HG03025 (cell line): ENCODE measurements around the gene N4BP2.

Experiments
- ATAC-seq: cut with Tn5 transposase; IDR thresholded peaks from one replicate; pipeline ENCODE4 v1.9.1; 2021; ENCODE audit warnings: mild to moderate bottlenecking, moderate library complexity; ENCODE audit not compliant: unreplicated experiment, low FRiP score

N4BP2 gene

DNA sequence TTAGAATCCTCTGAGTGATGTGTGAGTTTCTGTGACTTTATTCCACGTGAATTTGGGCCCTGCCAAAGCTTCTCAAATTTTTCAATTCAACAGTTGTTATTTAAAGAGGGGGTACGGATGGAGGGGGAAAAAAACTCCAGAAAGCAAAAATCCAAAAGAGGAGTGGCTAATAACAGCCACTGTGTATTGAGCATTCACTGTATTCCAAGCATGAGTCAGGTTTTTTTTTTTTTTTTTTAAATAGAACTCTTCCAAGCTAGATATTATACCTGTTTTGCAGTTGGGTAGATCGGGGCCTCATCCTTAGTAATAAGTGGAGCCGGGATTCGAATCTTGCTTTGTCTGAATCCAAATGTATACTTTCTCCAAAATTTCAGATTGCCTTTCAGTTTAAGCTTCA lies 133.8 kb downstream of the N4BP2 start:
- ATAC-seq, result no peak

DNA sequence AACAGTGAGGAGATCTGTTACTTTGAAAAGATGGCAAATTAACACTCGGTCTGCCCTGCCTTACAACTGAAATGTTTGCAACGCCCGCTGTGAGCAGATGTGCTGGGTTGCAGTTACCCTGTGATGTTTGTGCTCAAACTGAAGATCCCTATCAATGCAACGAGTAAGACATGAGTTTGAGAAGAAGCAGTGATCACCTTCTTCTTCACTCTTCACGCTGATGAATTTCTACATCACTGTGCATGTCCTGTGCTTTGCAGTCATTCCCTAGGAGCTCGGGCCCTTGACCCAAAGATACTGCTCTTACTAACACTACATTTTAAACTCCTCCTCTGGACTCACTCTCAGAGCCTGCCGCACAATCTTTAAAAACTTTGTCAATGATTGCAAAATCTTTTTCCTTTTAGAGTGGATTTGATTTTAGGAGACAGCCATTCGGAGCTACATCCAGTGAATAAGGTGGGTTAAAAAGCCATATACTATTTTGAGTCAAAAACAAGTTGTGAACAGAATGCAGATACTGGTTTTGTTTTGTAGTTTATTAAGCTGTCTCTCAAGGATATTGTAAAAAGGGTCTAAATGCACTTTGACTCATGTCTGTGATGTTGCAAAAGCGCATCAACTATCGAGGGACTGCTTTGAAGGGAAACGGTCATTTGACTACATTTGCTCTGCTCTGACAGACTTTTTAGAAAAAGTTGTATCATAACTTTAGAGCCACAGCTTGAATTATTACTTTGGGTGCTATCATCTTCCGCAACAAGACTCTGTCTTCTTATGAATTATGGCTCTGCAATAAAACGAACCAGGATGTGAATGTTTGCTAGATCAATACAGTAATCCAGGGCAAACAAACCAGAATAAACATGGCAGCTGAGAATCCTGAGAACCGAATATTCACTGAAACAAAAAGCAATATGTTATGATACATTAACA lies 134.5 kb downstream of the N4BP2 start:
- no peak for ATAC-seq

DNA sequence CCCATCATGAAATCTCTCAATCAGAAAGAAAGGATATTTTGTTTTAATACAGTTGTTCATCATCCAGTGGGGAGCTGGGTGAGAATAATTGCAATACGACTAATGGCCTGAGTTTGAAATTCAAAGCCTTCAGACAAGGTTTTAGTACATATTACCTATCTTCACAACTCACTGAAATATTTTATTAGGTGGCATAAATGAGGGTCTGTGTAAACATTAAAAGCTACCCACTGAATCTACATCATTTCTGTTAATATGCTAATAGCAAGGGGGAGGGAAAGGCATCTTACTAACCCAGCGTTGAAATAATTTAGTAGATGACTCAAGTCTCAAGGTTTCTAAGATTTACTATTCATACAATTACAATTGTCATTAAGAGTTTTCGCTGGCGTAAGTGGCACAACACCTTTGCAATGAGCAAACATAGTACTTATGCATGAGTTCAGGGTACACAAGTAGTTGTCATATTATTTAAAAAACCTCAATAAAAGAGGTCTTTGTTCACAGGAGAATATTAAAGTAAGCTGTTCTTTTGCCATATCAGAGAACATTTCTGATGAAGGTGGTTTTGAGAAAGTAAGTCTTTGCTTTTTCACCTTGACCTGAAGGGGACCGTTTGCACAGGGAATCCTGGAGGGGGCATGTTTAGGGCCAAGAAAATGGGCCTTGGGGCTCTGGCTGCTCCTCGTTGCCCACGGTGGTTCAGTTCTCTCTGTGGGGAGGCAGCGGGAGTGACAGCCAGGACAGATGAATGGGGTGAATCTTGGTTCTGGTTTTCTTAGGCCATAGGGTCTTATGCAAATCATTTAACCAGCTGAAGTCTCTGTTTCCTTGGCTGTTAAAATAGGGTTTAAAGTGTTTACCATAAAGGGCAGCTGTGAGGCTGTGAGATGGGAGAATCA lies 135.7 kb downstream of the N4BP2 start:
- ATAC-seq, result no peak

DNA sequence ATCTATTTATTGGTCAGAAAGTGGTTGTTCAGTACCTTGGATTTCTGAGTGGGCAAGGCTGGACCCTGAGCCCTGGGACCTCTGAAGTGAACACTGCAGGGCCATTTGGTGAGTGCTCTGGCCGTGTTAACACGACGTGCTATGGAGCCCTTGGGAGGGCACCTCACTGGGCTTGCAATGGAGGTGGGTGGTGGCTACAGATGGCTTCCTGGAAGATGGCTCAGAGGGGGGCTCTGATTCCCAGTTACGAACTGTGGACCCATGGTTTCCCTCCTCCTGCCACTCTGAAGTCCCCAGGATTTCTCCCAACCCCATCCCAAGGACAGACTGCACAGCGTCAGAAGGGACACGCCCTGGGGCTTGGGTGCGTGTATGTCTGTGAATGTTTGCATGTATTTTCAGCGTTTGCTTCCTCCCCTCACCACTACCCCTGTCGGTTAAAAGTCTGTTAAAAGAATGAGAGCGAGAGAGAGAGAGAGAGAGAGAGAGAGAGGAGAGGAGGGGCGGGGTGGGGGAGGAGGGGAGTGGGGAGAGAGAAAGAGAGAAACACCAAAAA lies 136.4 kb downstream of the N4BP2 start:
- ATAC-seq, result no peak

DNA sequence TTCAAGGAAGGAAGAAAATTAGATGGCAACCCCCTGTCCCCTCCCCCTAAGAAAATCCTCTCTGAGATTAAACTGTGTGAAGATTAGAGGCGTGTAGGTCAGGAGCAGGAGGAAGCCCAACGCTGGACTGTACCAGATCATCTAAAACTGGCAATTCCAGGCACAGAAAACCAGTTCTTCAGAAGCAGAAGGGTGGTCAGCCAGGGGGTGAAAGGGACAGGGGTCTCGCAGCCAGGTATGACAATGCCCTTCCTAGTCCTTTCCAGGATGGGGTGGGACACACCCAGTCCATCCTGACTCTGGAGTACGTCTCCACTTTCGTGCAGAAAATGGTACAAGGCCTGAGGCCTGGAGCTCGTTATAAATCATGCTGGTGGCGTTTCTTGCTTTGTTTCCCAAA lies 136.9 kb downstream of the N4BP2 start:
- no peak for ATAC-seq

DNA sequence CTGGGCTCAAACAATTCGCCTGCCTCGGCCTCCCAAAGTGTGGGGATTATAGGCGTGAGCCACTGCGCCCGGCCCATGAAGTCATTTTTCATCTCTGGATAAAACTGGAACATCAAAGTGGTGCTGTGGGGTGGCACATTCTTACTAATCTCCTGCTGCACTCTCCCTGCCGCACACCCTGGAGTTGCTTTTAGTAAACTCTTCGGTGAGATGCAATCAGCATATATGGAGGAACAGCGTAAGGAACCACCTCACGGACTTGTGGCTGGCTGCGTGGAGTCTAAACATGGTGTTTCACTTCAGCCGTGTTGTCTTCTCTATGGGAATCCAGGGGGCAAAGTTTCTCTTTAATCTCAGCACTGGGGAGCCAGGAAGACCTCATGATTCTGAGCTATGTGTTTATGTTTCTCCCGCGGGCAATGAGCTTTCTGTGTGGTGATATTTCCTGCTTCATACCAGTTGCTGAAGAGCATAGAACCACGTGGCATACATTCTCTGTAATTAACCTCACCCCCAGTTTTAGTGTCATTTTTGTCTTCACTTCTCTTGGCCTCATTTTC lies 138.0 kb downstream of the N4BP2 start:
- no peak for ATAC-seq

DNA sequence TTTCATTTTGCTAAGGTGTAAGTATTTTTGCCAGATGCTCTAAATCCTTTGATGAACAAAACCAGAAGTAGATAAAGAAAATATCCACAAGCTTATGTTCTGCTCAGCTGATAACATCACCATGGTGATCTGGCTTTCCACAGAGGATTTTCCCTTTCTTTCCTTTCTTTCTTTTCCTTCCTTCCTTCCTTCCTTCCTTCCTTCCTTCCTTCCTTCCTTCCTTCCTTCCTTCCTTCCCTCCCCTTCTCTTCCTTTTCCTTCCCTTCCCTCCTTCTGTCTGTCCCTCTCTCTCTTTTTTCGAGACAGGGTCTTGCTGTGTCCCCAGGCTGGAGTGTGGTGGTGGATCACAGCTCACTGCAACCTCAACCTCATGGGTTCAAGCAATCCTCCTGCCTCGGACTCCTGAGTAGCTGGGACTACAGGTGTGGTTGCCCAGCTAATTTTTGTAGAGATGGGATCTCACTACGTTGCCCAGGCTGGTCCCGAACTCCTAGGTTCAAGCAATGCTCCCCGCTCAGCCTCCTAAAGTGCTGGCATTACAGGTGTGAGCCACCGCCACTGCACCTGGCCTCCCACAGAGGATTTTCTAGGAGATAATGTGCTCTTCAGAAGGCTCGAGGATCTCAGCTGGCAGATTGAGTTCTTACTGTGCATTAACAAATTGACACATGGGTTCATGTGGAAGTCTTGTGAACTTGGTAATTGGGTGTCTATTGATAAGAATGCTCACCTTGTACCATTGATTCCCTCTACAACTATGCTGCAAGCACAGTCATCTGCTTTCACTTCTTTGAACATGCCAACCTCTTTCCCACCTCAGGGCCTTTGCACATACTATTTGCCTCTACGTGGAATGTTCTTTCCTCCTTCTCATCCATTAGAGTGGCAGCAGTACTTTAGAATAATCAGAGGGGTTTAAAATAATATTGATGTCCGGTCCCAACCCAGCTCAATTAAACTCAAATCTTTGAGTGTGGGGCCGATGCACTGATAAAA lies 138.8 kb downstream of the N4BP2 start:
- ATAC-seq, result no peak

DNA sequence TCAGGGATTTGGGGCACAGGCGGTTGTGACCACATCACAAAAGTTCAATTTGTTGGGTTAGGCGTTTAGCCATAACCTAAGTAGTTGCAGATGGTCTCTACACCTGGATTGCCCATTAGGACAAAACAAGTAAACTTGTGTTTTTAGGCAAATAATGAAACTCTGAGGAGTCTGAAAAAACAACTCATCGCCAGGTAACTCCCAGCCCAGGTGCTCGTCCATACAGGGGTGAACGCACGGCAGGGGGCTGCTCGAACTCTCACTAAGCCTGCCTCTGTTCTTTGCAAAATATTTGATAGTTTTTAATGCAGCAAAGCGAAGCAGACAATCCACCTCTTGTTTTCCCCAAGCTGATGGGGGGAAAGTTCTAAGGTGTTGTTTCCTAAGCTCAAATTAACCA lies 139.6 kb downstream of the N4BP2 start:
- no peak for ATAC-seq

DNA sequence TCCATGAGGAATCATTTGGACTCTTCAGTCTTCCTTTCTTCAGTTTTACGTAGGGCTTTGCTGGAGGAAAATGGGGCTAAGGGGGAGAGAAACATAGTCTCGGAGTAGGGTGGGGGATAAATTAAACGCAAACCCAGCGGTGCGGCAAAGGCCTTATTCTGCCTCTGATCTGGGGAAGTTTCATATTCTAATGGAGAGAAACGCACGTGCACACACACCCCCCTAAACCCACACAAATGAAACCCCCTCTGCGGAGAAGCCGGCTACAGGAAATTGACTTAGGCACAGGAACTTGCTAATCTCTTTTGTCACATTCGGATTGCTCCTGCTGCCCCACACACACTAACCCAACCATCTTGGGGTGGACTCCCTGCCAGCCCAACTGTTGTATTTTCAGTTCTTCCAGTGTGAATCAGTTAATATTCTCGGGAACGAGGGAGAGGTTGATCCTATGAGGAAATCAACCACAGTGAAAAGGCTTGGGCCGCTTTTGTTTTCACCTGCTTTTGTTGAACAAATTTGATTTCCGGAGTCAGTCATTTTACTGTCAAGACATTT lies 140.2 kb downstream of the N4BP2 start, which contains the start of gene RHOH:
TSS of gene RHOH (plus strand) at position 308 of the 558 bp plus-strand sequence. CDS start 46,356 bp downstream, outside the sequence.
- no peak for ATAC-seq

DNA sequence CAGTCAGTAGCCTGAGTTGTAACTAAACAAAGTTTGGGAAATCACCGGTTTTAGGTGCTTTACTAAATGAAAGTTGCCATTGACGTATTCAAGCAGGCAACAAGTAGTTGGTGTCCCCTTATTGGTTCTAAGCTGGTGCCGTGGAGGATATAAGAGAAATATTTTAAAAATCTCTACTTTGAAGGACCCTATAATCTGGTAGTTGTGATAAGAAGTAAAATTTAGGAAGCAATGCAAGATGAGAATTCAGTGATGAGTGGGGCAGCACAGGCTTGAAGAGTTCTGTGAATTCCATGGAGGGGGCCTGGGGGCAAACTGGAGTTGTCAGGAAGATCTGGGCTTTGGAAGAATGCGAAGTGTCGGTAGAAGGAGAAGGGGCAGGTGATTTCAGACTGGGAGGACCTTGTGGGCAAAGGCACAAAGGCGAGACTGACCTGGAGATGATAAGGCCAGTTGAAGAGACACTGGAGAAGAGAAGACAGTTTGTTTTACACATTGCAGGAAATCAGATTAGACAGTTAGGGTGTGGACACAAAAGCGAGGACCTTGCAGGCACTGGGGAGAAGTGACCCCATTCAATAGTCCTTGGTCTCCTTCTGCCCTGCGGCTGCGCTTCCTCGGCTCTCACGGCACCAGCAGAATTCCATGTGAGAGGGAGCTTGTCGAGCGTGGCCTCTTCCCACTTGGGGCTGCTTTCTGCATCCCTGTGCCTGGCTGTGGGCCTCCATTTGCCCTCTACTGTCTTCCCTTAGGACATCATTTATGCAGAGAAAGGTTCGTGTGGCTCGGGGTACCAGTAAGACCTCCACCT lies 141.4 kb downstream of the N4BP2 start:
- ATAC-seq, result no peak

DNA sequence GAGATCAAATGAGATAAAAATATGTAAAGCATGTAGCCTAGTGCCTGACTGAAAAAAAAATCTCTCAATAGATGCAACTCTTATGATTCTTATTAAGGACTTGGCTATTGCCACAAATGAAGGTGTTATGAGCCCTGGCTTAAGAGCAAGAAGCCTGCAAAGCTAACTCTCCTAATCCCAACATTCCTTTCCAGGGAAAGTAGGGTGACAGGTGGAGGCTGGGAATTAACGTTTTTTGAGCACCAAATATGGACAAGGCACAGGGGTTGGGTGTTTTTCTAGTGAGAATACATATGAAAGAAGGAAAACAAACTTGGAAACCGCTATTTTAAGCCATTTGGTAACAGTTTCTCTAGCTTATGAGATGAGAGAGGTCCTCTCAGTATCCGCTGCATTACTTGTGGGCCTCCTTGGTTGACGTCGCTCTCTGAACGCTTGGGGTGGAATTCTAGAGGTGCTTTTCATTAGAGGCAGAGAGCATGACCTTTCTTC lies 142.6 kb downstream of the N4BP2 start:
- no peak for ATAC-seq

DNA sequence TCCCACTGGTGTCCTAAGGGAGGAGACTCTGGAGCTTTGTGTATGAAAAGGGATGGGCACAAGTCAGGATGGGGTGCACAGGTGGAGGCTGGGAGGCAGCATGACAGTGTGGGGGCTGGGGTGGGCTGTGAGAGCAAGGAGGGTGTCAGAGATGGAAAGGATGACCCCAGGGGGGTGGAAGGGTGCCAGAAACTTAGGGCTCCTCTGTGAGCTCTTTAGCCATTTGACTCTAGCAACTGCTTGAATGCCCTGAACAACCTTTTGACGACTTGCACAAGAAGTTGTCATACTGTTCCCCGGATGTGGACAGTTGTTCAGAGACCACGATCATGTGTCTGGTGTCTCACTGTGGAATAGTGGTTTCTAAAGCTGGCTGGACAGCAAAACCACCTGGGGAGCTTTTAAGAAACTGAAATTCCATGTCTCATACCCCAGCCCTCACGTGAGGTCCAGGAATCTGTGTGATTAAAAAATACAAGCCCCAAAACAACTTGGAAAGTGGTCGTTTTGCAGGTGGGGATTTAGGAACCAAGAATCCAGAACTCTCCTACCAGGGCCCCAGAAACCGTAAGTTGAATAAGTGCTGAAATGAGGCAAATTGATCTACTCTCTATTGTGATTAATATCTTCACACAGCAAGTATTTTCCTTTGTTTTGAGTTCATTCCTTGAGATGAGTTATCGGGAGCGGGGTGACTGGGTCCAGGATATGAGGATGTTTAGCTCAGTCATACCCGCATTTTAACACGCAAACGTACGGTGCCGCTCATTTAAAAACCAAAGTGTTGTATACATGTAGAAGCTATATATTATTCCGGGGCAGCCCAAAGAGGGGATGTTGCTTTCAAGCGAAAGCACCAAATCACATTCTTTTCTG lies 143.6 kb downstream of the N4BP2 start:
- ATAC-seq, result no peak

DNA sequence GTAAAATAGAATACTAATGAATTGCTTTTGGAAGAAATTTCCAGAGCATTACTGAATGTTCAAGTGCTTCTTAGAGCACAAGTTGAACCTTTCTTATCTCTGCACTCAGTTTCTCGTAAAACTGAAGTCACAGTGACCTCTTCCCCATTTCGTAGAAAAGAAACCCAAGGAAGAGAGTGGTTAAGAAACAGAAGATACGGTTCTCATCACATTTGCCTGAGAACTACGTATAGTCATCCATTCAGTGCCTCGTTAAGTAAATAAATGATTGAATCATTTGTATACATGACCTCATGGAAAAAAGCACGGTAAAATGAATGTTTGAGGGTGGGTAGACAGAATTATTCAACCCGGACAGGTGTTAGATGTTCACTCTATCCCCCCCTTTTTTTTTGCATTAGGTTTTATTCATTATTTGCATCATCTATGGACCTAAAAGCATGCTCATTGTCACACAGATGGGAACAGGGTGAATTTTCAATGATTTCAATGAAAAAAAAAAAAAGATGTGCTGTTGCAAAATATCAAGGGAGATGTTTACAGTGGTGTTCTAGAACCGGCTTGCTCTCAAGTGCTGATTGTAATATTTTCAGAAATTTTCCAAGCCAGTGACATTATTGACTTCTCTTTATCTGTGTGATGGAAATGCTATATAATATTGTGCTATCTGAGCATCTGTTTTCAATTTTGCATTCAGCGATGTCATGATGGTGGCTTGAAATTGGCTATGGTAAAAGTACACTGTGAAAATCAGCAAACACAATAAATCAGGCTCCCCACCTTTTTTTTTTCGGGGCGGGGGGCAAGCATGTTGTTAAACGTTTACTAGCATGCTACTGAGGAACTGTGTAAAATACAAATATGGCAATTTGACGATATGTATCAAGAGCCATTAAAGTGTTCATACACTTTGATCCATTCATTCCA lies 144.5 kb downstream of the N4BP2 start:
- ATAC-seq, result no peak

DNA sequence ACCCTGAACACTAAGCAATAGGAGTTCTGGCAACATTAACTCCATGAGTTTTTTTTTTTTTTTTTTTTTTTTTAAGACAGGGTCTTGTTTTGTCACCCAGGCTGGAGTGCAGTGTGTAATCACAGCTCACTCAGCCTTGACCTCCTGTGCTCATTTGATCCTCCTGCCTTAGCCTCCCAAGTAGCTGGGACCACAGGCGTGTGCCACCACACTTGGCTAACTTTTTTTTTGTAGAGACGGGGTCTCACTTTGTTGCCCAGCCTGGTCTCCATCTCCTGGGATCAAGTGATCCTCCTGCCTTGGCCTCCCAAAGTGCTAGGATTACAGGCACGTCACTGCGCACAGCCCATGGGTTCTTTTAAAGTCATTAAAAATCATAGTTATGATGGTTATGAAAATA lies 145.2 kb downstream of the N4BP2 start:
- ATAC-seq, result no peak

DNA sequence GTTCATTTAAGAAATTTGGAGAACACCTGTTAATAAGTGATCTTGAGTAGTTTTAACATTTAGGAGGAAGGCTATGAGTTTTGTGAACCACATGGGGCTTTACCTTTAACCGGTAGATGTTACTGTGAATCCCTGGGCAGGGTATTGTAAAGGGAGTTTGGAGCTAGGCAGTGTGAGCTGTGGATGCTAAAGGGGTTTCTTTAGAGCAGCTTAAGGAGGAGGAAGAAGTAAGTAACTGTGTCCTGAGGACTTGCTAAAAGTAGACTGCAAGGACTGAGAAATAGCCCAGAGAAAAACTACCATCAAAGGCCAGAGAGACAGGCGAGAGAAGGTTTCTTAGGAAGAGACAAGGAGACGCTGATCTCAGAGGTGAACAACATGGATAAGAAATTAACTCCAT lies 145.8 kb downstream of the N4BP2 start:
- no peak for ATAC-seq
